HG02943 (cell line): Measurements from ENCODE around the gene BLMH.

Experiments used
- ATAC-seq: cut with Tn5 transposase; IDR thresholded peaks from one replicate; pipeline ENCODE4 v1.9.1; 2021; ENCODE audit warnings: mild to moderate bottlenecking, low read depth, moderate library complexity; ENCODE audit not compliant: unreplicated experiment

BLMH gene

DNA sequence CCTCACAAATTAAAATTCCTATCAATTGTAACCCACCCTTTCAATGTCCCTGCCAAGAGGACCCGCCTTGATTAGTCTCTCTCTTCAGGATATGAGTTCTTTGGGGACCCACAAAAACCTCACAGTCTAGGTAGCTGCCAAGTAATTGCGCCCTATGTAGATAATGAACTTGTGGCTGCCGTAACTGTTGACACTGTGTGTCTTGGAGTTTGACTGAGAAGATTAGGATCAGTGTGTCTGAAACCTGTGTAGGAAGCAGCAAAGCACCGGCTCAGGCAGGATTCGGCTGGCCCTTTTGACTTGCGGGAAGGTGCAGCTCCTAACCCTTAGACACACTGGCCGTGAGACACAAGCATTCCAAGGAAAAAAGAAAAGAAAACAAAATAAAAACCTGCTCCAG is 38.4 kb downstream of the BLMH start:
- no peak for ATAC-seq

DNA sequence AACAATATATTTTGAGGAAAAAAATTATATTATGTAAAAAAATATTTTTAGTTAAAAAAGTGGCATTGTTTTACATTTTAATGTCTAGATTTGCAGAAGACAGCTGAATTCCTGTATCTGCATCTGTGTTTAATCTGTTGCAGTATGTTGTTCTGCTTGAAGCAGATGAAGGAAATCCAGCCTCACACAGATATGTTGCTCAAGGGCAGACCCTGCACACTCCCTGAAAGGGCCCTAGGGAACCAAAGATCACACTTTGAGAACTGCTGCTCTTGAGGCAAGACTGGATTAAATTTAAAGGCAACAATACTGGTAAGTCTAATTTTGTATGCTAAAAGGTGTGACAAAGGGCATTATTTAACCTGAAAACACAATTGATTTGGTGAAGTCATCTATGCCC is 39.8 kb downstream of the BLMH start:
- ATAC-seq = no peak

DNA sequence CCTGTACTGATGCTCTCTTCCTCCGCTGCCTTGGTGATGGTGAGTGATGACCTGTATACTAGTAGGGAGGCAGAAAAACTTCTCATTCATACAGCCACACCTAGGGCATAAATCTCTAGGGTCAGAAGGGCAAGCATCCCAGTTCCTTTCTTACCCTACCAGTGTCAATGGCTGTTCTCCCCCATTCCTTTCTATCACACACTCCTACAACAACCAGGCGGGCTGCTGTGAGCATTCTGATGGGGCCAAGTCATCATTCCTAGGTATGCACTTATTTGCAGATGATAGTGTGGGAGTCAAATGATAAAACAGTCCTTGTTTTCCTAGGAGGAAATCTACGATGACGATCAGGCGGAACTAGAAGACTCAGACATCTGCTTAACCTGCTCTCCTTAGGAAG is 42.3 kb downstream of the BLMH start:
- no peak for ATAC-seq

DNA sequence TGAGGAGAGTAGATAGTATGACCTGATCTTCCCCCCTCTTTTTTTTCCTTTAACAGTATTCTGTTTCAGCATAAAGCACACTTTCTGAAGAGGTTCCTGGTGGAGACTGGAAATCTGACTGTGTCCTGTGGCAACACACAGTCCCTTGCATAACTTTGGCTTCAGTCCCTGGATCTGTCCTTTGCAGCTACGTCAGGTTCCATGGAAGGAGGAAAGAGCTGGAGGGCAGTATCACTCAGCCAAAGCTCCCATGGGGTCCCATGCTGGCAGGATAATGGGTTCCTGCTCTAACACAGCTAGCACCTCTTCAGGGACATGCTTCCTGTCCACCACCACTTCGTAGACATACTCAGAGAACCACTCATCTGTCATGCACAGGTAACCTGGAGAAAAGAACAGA is 43.0 kb downstream of the BLMH start:
- ATAC-seq = no peak

DNA sequence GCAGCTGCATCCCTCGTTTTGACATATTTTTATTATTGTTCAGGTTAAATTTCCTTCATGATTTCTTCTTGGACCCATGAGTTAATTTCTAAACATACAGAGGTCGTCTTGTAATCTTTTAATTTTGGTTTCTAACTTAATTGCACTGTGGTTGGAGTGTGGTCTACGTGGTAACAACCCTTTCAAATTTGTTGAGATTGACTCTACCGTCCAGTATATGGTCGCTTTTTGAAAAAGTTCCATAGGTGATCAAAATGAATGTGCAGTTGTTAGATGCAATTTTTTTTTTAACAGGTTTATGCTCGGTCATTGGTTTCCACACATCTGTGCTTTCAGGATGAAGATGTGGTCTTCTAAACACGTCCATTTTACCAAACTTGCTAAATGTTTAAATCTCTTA is 45.3 kb downstream of the BLMH start:
- ATAC-seq = no peak

DNA sequence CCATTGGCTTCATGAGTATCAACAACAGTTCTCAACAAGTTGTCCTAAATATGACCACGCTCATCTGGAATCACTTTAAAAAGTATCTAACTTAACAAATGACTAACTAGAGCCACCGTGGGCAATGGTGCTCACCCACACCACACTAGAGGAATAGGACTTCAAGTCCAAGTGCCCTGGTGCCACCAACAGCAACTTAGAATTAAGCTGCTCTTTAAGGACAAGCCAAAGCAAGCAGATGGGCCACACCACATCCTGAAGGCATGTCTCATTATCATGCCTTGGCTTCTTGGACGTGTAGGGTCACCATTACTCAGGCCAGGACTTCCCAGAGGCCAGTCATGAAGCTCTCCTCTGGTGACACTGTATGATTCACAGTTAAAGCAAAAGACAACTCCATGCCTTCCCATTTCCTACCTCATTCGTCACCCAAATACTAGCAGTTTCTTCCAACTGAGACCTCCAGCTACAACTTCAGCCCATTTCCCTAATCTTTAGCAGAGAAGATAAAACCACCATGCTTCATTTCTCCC is 46.8 kb downstream of the BLMH start:
- no peak for ATAC-seq

DNA sequence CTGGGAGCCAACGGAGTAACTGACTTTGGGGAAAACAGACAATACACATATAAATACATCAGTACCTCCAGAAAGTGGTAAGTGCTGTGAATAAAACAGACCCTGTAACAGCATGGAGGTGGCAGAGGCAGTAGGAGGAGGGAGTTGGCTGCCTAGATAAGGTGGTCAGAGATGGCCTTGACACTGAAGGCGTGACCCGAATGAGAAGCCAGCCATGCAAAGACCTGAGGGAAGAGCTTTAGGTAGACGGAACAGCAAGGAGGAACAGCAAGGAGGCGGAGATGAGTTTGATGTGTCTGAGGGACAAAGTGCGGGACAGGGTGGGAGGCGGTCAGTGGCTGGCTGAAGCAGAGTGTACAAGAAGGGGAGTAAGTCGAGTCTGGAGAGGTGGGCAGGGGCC is 48.2 kb downstream of the BLMH start:
- no peak for ATAC-seq

DNA sequence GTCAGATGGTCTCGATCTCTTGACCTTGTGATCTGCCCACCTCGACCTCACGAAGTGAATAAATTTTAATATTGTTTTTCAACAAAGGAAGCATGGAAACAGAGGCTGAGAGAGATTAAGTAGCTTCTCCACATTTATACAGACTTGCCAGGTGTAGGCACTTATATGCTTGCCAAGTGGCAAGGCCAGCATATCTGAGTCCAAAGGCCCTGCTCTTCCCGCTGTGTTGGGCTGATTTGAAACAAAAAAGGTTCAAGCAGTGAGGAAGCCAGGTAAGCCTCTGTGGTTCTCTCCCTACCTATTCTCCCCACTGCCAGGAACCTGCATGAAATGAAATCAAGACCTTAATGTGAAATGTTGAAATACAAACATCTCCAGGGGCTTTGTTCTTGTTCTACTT is 48.7 kb downstream of the BLMH start:
- ATAC-seq = no peak

DNA sequence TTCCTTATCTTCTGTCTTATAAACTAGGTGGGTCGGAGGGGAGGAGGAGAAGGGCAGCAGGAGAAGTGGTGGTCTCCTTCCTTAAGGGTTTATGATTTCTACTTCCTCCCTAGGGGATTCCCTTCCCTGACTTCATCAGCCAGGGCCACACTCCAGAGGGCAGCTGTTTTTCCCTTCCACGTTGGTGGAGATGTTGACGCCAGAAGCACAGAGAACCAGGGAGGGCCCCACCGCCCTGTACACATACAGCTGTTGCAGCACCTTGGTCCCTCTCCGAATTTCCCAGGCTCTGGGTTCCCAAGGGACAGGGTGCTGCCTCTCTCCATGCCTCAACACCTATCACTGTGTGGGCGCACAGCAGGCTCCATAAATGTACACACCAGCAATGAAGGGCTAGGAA is 50.7 kb downstream of the BLMH start:
- no peak for ATAC-seq

DNA sequence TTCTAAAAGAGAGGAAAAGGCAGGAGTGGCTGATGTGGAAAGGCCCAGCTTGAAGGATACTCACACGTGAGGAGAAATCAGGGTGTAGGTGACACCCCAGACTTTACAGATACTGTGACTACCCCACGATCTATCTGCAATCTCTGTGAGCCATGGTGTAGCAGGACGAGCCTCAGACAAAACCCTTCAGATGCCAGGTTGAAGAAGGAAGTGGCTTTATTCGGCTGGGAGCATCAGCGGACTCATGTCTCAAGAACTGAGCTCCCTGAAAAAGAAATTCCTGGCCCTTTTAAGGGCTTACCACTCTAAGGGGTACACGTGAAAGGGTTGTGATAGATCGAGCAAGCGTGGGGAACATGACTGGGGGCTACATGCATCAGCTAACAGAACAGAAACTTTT is 51.6 kb downstream of the BLMH start:
- ATAC-seq = no peak

DNA sequence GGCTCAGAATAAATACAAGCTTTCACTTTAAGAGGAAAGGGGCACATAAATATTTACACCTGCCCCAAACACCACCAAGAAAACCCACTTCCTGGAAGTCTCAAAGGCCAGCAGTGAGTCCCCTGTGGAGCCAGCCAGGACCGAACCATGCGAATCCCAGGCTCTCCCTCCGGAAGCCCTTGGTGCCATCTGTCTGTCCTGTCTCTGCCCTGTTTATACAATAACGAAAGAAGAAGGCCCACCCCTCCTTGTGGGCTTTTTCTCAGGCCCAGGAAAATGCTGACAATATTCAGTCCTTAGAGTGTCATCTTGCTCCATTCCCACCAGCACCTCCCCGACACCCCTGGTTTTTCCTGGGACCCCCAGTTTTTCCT is 52.7 kb downstream of the BLMH start:
- no peak for ATAC-seq

DNA sequence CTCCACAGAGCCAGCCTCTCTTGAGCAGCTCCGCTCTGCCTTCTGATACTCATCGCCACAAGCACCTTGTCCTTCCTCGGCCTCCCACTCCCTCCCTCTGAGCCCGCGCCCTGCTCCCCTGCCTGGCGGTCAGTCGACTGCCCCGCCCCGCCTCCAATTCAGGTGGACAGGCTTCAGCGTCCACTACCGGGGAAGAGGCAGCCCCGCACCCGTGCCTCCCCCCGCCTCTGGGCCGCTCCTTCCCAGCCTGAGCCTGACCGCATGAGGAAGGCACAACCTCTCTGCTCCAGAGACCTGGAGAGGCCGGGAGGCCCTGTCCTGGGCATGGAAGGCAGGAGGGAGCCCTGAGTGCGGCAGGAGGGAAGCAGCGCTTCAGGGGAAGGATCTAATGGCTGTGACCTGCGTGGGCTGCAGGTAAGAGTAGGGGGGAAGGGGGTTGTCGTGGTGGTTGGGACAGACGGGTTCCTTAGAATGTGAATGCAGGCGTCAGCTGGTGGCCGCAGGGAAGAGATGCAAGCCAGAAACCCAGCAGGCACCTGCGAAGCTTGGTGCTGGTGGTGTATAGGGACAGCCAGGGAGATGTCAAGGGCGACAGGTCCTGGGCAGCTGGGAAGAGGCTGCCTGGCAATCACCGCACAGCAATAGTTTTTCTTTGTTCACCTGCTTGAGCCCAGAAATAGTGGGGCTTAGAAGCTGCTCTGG is 53.2 kb downstream of the BLMH start:
- no peak for ATAC-seq

DNA sequence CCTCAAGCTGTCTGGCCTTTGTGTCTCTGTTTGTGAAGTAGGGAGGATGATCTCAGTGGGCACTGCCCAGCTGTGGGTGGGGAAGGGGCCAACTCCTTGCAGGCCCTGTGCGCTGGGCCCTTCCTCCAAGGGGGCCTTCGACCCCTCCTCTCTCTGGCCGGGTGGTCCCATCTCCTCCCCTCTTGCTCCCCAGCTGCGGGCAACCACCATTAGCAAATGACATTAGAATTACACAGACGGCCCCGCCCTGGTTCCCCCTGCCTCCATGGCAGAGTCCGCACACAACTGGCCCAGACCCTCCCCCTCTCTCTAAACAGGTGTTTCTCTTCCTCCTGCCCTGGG is 53.8 kb downstream of the BLMH start:
- no peak for ATAC-seq

DNA sequence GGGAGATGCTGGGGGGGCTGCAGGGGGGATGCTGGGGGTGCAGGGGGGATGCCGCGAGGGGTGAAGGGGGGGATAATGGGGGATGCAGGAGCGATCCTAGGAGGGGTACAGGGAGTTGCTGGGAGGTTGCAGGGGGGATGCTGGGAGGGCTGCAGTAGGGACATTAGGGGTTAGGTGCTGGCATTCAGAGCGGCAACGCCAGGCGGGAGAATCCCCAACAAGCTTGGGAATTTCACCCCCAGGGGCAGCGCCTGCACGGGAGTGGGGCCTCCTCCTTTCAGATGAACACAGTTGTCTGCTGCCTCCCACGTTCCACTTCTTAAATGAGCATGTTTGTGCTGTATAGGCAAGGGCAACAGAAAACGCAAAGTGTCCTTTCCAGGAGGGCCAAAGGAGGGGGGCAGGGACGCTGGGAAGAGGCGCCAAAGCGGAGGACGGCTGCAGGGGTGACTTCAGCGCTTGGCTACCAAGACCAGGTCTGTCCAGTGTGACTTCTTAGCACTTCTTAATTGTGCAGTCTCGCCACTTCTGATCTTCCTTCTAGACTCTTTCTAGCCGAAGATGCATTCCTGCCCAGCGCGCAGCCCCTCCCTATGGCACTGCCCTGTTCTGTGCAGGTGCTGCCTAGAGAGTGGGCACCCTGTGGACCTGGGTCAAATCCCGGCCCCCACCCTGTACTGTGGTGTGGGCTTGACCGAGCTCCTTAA is 54.3 kb downstream of the BLMH start:
- ATAC-seq = no peak

DNA sequence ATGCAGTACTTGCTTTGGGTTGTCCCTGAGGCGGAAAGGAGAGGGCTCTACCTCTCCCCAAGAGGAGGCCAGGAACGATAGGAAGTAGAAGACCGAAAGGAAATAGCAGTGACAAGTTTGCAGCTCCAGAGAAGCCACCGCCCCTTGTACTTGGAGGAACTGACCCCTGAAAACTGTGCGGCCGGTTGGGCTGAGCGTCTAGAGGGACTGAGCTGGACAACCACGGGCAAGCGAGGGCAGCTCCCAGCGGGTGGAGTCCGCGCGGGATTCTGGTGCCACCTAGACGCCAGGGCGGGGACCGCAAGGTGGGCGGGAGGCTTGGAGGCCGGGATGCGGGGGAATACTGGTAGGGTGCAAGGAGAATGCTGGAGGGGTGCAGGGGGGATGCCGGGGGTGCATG is 55.0 kb downstream of the BLMH start:
- ATAC-seq = no peak

DNA sequence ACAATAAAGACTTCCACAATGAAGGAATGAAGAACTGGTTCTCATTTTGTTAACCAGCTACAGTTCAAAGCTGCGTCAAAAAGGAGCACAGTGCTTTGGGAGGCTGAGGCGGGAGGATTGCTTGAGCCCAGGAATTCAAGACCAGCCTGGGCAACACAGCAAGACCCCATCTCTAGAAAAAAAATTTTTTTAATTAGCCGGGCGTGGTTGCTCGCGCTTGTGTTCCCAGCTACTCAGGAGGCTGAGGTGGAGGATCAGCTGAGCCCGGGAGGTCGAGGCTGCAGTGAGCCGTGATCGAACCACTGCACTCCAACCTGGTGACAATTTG is 55.5 kb downstream of the BLMH start:
- no peak for ATAC-seq

DNA sequence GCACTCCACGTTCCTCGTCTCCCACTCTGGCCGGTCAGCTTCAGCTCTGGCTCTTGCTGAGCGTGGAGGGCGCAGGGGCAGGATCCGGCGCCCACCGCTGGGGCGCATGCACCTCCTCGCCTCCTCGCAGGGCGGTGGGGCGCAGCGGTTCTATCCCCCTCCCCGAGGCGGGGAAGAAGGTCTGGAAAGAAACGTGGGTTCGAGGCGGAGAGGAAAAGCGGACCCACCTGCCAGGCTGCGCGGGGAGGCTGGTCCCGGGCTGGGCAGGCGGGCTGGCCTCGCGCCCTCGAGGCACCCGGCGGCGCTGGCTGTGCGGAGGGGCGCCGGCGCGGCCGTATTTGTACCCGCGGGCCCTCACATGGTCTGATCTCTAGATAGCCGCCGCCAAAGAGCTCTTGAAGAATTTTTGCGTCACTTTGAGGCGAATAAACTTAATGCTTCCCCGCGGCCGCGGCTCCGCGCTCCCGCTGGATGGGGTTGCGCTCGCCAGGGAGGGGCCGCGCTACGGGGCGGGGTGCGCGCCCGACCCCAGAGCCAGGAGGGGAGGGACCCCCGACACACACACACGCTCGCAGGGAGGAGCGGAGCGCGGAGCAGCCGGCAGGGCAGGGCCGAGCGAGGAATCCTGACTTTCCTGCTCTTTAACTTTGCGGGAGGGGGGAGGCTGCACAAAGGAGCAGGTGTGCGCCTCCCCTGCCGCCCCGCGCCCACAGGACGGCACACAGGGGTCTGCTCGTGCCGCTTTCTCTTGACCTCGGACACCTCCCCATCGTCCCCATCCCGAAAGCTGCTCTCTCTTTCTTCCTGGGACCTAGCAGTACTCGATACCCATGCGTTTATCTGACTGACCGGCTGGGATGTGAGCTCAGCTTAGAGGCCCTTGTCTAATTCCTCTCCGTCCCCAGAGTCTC is 56.1 kb downstream of the BLMH start, which contains the start of gene SLC6A4:
TSS of gene SLC6A4 (minus strand) at position 312 of the 911 bp plus-strand sequence. CDS start 13,739 bp downstream, outside the sequence.
- no peak for ATAC-seq

DNA sequence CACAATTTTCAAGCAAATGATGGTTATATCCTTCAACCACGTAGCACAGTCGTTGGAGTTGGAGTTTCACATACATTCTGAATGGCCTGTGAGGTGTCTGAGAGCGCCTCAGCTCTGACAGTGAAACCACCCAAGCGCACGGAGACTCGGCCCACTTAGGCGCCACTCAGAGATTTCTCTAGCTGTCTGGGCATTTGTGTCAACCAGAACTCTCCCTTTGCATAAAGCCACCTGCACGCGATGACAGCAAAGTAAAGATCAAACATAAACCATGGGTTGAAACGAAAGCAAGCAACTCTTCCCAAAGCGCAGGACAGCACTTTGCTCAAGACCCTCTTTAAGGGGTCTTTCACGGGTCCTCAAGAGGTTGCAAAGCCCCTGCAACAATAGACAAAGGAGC is 56.8 kb downstream of the BLMH start:
- ATAC-seq = no peak

DNA sequence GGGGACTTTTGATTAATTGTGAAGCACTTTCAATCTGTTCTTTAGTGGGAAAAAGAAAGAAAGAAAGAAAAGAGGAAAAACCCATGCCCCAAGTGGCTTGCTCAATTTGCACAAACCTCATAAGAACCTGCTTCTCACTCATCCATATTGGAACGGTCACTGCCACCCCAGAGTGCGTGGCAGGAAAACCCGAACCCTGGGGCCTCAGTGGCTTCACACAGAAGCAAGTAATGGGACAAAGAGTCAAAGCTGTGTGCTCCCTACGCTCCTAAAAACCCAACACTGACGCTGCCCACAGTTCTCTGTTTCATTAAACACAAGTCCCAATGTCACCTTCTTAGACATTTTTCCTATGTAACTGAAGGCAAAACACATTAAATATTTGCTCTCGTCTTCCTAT is 57.4 kb downstream of the BLMH start:
- no peak for ATAC-seq

DNA sequence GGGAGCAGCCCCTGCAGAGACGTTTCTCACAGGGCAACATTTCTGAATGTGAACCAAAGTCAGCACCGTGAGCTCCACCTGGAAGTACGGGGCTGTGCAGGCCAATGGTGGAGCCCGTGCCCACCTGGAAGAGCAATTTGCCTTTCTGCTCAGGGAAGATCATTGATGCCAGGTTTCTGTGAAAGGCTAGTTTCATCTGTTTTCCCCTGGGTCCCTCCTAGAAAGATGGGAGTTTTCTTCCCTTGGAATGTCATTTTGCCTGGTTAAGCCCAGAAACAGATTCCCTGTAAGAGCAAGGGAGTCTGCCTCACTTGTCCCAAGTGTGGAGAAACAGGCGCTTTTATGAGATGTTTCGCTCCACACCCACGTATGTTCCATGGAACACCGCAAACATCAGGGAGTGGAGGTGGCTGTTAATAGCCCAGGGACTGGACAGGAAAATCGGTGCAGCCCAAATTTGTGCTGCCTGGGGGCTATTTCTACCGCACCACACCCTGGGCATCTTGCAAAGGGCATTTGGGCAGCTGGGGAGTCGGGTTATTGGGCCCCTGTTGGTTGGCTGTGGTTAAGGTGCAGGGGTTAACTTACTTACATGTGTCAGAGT is 58.8 kb downstream of the BLMH start:
- no peak for ATAC-seq
